RCC 7860 (cell line): ENCODE results near the gene DDX42.
A peak's percentile ranks its signal among the peaks of the same experiment; 100 is the strongest.

Experiments
- DNase-seq: peaks from one replicate; pipeline ENCODE4 v3.0.0-alpha.2; 2015; ENCODE audit warnings: low spot score
- FAIRE-seq: peaks from 2 replicates; lab custom pipeline; 2012; peaks lifted over from hg19 to GRCh38; lab: Jason Lieb, UNC

The DDX42 gene

GRCh38 chr17:63820963-63821561 lies 47.1 kb downstream of the DDX42 start:
- no peak for FAIRE-seq
- no peak for DNase-seq

- FAIRE-seq (no peak), DNase-seq (no peak)
Measured at GRCh38 chr17:63821804-63822203, 47.8 kb downstream of the DDX42 start.

- FAIRE-seq: no peak
- no peak for DNase-seq
Measured at GRCh38 chr17:63822537-63822936, 48.6 kb downstream of the DDX42 start.

GRCh38 chr17:63823659-63824331 lies 49.8 kb downstream of the DDX42 start:
- DNase-seq: no peak
- no peak for FAIRE-seq

- DNase-seq (no peak), FAIRE-seq (no peak)
Measured at GRCh38 chr17:63824362-63824761, 50.4 kb downstream of the DDX42 start.

- no peak for FAIRE-seq
- no peak for DNase-seq
Measured at GRCh38 chr17:63826468-63827001, 52.6 kb downstream of the DDX42 start.

- DNase-seq: peak; percentile 83
- no peak for FAIRE-seq
Measured at GRCh38 chr17:63827002-63827800, 53.2 kb downstream of the DDX42 start, which contains the start of the genes FTSJ3 and PSMC5. Gene FTSJ3, minus strand, starts transcription at chr17:63827663. Its CDS starts 761 bp downstream, at chr17:63826902. Gene PSMC5, plus strand, starts transcription at chr17:63827431. Its CDS starts 60 bp downstream, at chr17:63827491.

GRCh38 chr17:63827801-63828221 lies 53.8 kb downstream of the DDX42 start:
- DNase-seq (no peak), FAIRE-seq (no peak)

GRCh38 chr17:63828936-63829335 lies 55.0 kb downstream of the DDX42 start:
- no peak for FAIRE-seq
- no peak for DNase-seq

GRCh38 chr17:63830278-63830677 lies 56.3 kb downstream of the DDX42 start:
- no peak for FAIRE-seq

GRCh38 chr17:63830904-63831491 lies 57.0 kb downstream of the DDX42 start:
- FAIRE-seq (no peak), DNase-seq (no peak)

More at GRCh38 chr17:63830278-63830677, 56.3 kb downstream of the DDX42 start:
- DNase-seq: no peak

GRCh38 chr17:63831505-63831904 lies 57.5 kb downstream of the DDX42 start:
- no peak for FAIRE-seq
- no peak for DNase-seq

GRCh38 chr17:63832014-63832413 lies 58.0 kb downstream of the DDX42 start:
- no peak for FAIRE-seq
- no peak for DNase-seq

GRCh38 chr17:63832455-63832854 lies 58.5 kb downstream of the DDX42 start:
- FAIRE-seq: no peak

GRCh38 chr17:63833026-63833740 lies 59.2 kb downstream of the DDX42 start:
- DNase-seq: no peak
- no peak for FAIRE-seq

More at GRCh38 chr17:63832455-63832854, 58.5 kb downstream of the DDX42 start:
- DNase-seq: no peak

- DNase-seq (no peak), FAIRE-seq (no peak)
Measured at GRCh38 chr17:63833741-63834373, 59.9 kb downstream of the DDX42 start.

- FAIRE-seq (peak; percentile 35), DNase-seq (peak; percentile 72)
Measured at GRCh38 chr17:63834431-63835166, 60.6 kb downstream of the DDX42 start.

GRCh38 chr17:63835167-63835720 lies 61.3 kb downstream of the DDX42 start:
- FAIRE-seq (no peak), DNase-seq (no peak)

GRCh38 chr17:63836811-63837210 lies 62.8 kb downstream of the DDX42 start:
- FAIRE-seq (no peak), DNase-seq (no peak)
